WTC11 (cell line): ENCODE results near the gene GPC2.

Source experiments
- ATF1 ChIP-seq: sonication (generic); formaldehyde crosslinking; IDR thresholded peaks from 2 replicates; pipeline ENCODE4 v1.8.1; 2023; ENCODE audit warnings: mild to moderate bottlenecking, moderate library complexity, missing genetic modification reagents
- ESRRA ChIP-seq: sonication (generic); formaldehyde crosslinking; IDR thresholded peaks from 2 replicates; pipeline ENCODE4 v1.8.1; 2022; ENCODE audit warnings: mild to moderate bottlenecking, missing genetic modification reagents, borderline replicate concordance
- JUN ChIP-seq: sonication (generic); formaldehyde crosslinking; IDR thresholded peaks from 2 replicates; pipeline ENCODE4 v1.8.0; 2023; ENCODE audit warnings: mild to moderate bottlenecking, missing genetic modification reagents
- RELA ChIP-seq: sonication (generic); formaldehyde crosslinking; IDR thresholded peaks from 2 replicates; pipeline ENCODE4 v1.8.1; 2022; ENCODE audit warnings: missing genetic modification reagents, mild to moderate bottlenecking, borderline replicate concordance
- RORB ChIP-seq: fragments of 250-450 bp; sonication (Bioruptor Pico); IDR thresholded peaks from 2 replicates; pipeline ENCODE4 v1.9.0; 2021; ENCODE audit warnings: mild to moderate bottlenecking
- SMAD4 ChIP-seq: sonication (generic); formaldehyde crosslinking; IDR thresholded peaks from 2 replicates; pipeline ENCODE4 v1.8.0; 2022; ENCODE audit warnings: mild to moderate bottlenecking, missing genetic modification reagents
- ZNF232 ChIP-seq: sonication (generic); formaldehyde crosslinking; IDR thresholded peaks from 2 replicates; pipeline ENCODE4 v1.8.0; 2022; ENCODE audit warnings: mild to moderate bottlenecking, missing genetic modification reagents
- TF ChIP-seq, protein P1 (sequence below): fragments of 200-600 bp; IDR thresholded peaks from 2 replicates; pipeline ENCODE4 v1.8.0; 2022; ENCODE audit warnings: antibody characterized with exemption
- TF ChIP-seq, protein P2 (sequence below): sonication (generic); formaldehyde crosslinking; IDR thresholded peaks from 2 replicates; pipeline ENCODE4 v1.8.1; 2023; ENCODE audit warnings: mild to moderate bottlenecking, missing genetic modification reagents
- TF ChIP-seq, protein P3 (sequence below): sonication (generic); formaldehyde crosslinking; IDR thresholded peaks from 2 replicates; pipeline ENCODE4 v1.8.0; 2022; ENCODE audit warnings: mild to moderate bottlenecking, missing genetic modification reagents
- TF ChIP-seq, protein P4 (sequence below): sonication (generic); formaldehyde crosslinking; IDR thresholded peaks from 2 replicates; pipeline ENCODE4 v1.8.1; 2022; ENCODE audit warnings: low read depth, mild to moderate bottlenecking, moderate library complexity, missing genetic modification reagents, borderline replicate concordance

DNA sequence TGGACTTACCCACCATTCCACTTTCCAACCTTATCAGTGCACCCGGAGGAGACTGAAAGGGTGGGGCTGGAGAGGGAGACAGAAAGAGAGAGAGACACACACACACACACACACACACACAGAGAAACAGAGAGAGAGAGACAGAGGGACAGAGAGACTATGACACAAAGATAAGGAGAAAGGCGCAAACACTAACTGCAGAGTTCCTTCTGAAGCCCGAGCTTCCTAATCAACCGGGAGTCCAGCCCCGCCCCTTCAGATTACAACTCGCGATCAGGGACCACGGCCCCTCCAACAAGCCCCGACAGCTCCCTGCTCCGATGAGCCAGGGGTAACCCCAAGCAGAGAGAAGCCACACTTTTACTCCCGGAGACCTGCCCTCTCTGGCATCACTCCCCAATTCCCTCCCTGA, 9.3 kb downstream of the GPC2 start:
- TF ChIP-seq, protein P1, sequence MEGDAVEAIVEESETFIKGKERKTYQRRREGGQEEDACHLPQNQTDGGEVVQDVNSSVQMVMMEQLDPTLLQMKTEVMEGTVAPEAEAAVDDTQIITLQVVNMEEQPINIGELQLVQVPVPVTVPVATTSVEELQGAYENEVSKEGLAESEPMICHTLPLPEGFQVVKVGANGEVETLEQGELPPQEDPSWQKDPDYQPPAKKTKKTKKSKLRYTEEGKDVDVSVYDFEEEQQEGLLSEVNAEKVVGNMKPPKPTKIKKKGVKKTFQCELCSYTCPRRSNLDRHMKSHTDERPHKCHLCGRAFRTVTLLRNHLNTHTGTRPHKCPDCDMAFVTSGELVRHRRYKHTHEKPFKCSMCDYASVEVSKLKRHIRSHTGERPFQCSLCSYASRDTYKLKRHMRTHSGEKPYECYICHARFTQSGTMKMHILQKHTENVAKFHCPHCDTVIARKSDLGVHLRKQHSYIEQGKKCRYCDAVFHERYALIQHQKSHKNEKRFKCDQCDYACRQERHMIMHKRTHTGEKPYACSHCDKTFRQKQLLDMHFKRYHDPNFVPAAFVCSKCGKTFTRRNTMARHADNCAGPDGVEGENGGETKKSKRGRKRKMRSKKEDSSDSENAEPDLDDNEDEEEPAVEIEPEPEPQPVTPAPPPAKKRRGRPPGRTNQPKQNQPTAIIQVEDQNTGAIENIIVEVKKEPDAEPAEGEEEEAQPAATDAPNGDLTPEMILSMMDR = no peak
- TF ChIP-seq, protein P2, sequence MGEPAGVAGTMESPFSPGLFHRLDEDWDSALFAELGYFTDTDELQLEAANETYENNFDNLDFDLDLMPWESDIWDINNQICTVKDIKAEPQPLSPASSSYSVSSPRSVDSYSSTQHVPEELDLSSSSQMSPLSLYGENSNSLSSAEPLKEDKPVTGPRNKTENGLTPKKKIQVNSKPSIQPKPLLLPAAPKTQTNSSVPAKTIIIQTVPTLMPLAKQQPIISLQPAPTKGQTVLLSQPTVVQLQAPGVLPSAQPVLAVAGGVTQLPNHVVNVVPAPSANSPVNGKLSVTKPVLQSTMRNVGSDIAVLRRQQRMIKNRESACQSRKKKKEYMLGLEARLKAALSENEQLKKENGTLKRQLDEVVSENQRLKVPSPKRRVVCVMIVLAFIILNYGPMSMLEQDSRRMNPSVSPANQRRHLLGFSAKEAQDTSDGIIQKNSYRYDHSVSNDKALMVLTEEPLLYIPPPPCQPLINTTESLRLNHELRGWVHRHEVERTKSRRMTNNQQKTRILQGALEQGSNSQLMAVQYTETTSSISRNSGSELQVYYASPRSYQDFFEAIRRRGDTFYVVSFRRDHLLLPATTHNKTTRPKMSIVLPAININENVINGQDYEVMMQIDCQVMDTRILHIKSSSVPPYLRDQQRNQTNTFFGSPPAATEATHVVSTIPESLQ (CRISPR knock-in tag) = no peak
- no peak for TF ChIP-seq RORB
- TF ChIP-seq SMAD4 (CRISPR knock-in tag) = no peak
- TF ChIP-seq ZNF232 = no peak
- TF ChIP-seq RELA = no peak
- TF ChIP-seq JUN (CRISPR knock-in tag) = no peak
- TF ChIP-seq ATF1 = no peak
- TF ChIP-seq, protein P3, sequence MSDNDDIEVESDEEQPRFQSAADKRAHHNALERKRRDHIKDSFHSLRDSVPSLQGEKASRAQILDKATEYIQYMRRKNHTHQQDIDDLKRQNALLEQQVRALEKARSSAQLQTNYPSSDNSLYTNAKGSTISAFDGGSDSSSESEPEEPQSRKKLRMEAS (CRISPR knock-in tag) = no peak
- TF ChIP-seq, protein P4, sequence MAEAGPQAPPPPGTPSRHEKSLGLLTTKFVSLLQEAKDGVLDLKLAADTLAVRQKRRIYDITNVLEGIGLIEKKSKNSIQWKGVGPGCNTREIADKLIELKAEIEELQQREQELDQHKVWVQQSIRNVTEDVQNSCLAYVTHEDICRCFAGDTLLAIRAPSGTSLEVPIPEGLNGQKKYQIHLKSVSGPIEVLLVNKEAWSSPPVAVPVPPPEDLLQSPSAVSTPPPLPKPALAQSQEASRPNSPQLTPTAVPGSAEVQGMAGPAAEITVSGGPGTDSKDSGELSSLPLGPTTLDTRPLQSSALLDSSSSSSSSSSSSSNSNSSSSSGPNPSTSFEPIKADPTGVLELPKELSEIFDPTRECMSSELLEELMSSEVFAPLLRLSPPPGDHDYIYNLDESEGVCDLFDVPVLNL (CRISPR knock-in tag) = no peak
- TF ChIP-seq ESRRA (CRISPR knock-in tag) = no peak
